Stimulated activated CD8-positive, alpha-beta memory T cell treated with anti-CD3 and anti-CD28 coated beads, Interleukin-7, amount 100 ng/mL, for 24 hours (primary cell): Measurements from ENCODE around the gene FAM107B.

Source experiments
- DNase-seq: peaks from one replicate; pipeline ENCODE4 v3.0.0-alpha.2; 2020; ENCODE audit warnings: low read depth

The FAM107B gene

GRCh38 chr10:14625192-14625631 is 149.5 kb downstream of the FAM107B start:
- DNase-seq, result no peak

- no peak for DNase-seq
Observed at GRCh38 chr10:14624600-14624999, 150.1 kb downstream of the FAM107B start.

GRCh38 chr10:14623931-14624330 is 150.8 kb downstream of the FAM107B start:
- DNase-seq, result no peak

- no peak for DNase-seq
Observed at GRCh38 chr10:14621037-14621436, 153.7 kb downstream of the FAM107B start.

DNA sequence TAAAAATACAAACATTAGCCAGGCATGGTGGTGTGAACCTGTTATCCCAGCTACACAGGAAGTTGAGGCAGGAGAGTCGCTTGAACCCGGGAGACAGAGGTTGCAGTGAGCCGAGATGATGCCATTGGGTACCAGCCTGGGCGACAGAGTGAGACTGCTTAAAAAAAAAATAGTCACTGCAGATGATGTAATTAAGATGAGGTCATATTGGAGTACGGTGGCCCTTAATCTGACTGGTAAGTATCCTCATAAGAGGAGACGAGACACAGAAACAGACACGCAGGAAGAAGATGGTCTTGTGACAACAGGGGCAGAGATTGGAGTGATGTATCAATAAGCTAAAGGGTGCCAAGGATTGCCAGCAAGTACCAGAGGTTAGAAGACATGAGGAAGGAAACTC is 156.0 kb downstream of the FAM107B start:
- no peak for DNase-seq

GRCh38 chr10:14617852-14618251 is 156.8 kb downstream of the FAM107B start:
- DNase-seq, result no peak

- no peak for DNase-seq
Observed at GRCh38 chr10:14616955-14617730, 157.6 kb downstream of the FAM107B start.

DNA sequence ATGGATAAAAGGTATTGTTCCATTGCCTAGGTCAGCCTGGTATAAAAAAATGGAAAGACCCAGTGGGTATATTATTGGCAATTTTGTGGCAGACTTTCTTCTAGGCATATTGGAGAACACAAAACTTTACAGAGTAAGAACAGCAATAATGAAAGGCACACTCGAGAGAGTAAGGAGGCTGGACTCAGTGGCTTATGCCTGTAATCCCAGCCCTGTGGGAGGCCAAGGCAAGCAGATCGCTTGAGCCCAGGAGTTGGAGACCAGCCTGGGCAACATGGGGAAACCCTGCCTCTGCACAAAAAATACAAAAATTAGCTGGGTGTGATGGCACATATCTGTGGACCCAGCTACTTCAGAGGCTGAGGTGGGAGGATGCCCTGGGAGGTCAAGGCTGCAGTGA is 158.2 kb downstream of the FAM107B start:
- DNase-seq, result no peak

- DNase-seq, result no peak
Observed at GRCh38 chr10:14613588-14613920, 161.1 kb downstream of the FAM107B start.

GRCh38 chr10:14612873-14613587 is 161.7 kb downstream of the FAM107B start:
- DNase-seq, result no peak

DNA sequence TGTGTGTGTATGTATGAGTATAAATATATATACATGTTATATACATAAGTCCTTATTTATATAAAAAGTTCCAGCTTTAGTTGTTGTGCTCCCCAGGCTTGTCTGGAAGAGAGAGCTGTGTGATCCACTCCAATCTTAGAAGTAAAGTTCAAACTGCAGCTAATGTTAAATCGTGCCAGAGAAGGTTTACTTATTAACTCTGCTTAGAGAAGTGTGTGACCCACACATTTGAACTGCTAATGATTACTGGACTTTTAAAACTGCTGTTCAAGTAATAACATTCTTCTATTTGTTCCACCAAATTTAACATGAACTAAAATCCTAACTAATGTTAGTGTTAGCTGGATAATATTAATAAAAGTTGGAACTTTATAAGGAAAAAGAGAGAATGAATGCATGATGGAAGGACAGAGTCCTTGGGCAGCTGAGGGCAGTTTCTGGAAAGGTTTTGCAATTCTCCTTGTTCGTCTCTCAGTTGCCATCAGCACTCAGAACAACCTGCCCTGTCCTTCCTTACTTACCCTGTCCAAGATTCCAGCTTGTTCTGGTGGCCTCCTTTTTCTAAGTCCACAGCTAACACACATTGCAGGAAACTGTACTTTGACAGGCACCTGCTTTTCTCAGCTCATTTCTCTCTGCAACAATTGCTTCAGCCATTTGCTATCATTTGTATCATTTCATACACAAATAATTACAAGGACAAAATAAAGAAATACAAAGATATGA is 162.6 kb downstream of the FAM107B start:
- DNase-seq, result no peak

DNA sequence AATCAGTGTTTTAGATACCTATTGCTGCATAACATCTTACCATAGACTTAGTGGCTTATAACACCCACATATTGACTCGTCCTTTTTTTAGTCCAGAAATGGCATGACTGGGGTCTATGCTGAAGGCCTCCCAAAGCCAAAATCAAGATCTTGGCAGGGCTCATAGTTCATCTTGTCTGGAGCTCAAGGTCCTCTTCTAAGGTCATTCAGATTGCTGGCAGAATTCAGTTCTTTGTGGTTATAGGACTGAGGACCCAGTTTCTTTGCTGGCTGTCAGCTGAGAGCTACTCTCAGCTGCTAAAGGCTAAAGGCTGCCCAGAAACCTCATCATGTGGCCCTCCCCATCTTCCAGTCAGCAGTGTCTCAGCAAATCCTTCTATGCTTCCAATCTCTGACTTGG is 165.5 kb downstream of the FAM107B start:
- no peak for DNase-seq

- DNase-seq, result no peak
Observed at GRCh38 chr10:14608381-14609001, 166.2 kb downstream of the FAM107B start.

- DNase-seq, result no peak
Observed at GRCh38 chr10:14606633-14607032, 168.1 kb downstream of the FAM107B start.

DNA sequence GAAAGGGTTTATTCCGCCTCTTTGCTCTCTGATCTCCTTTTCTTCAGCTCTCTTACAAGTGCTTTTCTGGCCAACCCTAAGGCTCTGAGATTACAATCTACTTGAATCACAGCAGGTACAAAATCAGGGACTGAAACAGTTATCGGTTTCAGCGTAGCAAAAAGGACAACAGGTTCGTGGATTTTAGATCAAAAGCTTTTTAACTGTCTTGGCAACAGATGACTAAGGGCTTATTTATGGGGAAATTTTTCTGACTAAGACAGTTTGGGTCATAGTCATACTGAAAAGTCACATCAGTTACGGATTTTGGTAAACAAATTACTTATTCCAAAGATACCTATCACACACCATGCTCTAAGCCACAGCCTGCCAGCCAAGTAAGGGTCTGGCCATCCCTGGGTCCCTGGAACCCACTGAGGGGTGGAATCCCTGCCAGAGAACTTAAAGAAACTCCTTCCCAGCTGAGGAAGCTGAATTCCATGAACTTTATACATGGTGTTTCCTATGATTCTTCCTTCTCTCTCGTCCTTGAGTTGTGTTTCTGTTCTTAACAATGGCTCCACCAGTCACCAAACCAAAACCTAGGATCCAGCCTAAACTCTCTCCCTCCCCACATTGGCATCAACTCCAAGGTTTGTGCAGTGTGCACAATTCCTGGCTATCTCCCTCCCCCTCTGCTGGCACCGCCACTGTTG is 169.3 kb downstream of the FAM107B start:
- DNase-seq, result no peak

GRCh38 chr10:14604181-14605142 is 170.2 kb downstream of the FAM107B start:
- DNase-seq, result no peak

DNA sequence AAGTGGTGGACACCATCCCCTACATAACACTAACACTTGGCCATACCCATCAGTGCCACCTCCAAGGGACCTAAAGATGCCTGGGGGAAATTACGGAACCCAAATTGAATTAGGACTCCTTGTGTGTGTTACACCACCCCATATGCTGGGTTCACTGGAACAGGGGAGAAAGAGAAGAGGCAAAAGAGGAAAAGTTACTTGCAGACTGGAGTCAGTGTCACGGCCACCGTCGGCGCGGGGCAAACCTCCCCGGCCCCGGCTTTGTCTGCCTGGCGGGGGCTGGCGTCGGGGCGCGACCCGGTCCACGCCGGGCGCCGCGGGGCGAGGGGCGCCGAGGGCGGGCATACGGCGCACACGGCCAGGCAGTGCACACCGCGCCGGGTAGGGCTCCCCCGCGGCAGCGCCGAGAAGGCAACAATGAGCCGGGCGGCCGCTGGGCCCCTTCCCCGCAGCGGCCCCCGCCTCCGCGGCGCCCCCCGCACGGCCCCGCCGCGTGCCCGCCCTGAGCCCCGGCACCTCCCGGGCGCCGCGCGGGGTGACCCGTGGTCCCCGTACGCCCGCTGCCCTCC is 171.1 kb downstream of the FAM107B start:
- DNase-seq, result no peak

- DNase-seq, result no peak
Observed at GRCh38 chr10:14602807-14603533, 171.7 kb downstream of the FAM107B start.

DNA sequence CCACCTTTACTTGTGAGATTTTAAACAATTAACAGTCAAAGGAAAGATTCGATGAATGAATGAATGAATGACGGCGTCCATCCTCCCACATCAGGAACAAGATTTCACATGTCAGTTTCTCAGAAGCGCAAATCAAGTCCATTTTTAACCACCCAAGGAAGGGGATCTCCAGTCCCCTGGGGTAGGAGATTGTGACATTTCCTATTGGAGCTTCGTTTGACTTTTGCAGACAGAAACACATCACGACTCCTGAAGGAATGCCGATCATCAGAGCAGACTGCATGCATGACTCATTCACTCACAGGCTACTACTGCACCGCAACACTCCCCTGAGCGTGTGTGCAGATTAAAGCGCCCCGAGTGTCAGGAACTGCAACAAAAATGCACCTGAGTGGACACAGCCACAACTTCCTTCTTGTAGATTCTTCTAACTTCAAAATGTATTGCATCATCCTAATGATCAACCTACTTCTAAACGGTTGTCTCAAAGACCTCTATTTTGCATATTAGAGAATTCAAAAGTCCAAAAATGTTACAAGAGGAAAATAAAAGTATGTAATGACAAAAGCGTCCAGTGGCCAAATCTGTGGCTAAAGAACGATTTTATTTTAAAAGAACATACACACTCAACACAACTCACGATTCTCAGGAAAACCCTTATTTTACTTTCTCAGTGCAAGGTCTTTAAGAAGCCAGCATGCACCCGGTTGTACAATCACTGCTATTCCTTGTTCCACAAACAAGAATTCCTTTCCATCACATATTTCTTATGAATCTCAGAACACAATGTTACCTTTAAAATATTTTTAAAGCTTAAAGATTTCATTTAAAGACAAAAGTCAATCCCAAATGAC is 172.6 kb downstream of the FAM107B start:
- DNase-seq, result no peak
